Measurements from ENCODE around the gene MAML2.

Gene MAML2

DNA sequence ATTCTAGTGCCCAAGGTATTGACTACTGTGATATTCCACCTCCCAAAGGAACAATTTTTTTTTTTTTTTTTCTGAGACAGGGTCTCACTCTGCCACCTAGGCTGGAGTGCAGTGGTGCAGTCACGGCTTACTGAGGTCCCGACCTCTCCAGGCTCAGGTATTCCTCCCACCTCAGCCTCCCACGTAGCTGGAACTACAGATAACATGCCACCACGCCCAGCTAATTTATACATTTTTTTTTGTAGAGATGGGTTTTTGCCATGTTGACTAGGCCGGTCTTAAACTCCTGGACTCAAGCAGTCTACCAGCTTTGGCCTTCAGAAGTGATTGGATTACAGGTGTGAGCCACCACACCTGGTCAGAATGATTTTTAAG, 33.4 kb downstream of the MAML2 start:
- no peak overlapping the region for H3K27ac ChIP-seq
- TF ChIP-seq, protein P1, sequence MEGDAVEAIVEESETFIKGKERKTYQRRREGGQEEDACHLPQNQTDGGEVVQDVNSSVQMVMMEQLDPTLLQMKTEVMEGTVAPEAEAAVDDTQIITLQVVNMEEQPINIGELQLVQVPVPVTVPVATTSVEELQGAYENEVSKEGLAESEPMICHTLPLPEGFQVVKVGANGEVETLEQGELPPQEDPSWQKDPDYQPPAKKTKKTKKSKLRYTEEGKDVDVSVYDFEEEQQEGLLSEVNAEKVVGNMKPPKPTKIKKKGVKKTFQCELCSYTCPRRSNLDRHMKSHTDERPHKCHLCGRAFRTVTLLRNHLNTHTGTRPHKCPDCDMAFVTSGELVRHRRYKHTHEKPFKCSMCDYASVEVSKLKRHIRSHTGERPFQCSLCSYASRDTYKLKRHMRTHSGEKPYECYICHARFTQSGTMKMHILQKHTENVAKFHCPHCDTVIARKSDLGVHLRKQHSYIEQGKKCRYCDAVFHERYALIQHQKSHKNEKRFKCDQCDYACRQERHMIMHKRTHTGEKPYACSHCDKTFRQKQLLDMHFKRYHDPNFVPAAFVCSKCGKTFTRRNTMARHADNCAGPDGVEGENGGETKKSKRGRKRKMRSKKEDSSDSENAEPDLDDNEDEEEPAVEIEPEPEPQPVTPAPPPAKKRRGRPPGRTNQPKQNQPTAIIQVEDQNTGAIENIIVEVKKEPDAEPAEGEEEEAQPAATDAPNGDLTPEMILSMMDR (conservative IDR thresholded peaks at IDR 0.05), result no peak
- no peak for TF ChIP-seq ZFX (IDR thresholded peaks at IDR 0.05)

DNA sequence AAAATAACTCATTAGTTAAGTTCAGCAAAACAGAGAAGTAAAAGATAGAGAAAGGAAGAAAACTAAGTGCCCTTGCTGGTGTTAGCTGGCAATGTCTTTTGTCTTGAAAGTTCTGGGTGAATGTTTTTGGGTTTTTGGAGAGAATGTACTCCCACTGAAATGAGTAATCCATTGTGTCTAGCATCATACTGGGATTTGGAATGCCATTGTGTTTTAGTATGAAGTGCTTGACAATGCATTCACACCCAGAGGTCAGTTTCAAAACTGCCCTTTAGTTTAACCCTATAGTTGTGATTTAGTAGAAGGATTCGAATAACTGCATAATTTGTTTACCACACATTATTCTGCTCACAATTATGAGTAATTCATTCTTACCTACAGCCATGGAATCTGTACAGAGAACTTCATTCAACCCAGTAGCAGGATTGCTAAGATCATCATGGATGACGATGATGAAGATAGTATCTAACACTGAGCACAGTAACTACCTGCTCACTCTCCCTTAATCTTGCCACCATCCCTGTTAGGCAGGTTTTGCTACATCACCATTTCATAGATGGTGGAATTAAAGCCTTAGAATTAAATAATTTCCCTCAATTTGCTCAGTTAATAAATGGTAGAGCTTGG, 33.9 kb downstream of the MAML2 start:
- TF ChIP-seq, protein P1 (conservative IDR thresholded peaks at IDR 0.05), result no peak
- no peak for TF ChIP-seq ZFX (IDR thresholded peaks at IDR 0.05)
- no peak overlapping the region for H3K27ac ChIP-seq

DNA sequence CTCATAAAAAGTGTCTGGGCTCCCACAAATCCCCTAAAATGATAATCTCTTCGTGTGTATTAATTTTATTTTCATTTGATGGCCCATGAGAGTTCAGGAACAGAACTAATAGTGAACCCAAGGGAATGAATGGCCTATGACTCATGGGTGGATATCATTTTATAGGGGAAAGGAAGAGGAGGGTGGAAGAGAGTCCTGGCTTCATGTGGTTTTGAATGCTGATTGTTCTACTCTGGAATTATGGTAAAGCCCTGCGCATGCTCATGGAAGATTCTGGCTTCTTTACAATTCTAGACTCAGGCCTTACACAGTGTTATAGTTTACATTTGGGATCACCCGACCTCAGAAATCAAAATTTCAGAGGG, 35.2 kb downstream of the MAML2 start:
- TF ChIP-seq ZFX (IDR thresholded peaks at IDR 0.05), result no peak
- TF ChIP-seq, protein P1 (conservative IDR thresholded peaks at IDR 0.05), result no peak
- H3K27ac ChIP-seq, result no peak overlapping the region

DNA sequence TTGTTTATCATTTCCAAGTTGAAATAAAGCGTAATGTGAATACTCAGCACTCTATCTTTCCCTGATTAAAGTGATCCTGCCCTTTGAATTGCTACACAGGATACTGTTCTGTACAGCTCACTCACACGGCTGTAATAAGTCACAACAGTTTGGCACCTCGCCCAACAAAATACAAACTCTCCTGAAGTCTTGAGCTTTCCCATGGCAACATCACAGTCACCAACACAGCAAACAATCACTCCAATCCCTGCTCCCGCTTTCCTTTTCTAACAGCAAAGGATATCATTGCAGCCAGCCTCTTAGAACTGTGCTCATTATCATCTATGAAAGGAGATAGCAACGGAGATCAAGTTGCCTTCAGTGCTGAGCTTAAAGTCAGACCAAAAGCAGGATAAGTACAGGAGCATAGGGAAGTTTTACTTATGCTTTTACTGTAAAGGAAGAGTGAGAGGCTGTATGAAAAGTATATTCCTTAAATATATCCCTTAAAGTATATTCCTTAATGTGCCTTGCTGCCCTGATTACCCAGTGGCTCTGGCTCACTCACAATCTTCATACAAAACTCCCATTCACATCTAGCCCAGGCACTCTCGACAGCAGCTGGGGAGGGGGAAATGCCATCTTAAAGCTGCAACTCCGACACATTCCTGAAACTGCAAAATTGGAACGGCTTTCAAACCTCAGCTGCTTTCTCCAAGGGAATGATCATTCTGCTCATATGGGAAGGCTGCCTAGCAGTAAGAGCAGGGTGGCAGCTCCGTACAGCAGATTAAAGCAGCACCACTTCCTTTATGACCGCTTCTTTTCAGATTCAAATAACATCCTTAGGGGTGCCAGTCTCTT, 35.8 kb downstream of the MAML2 start:
- no peak for TF ChIP-seq ZFX (IDR thresholded peaks at IDR 0.05)
- TF ChIP-seq, protein P1 (conservative IDR thresholded peaks at IDR 0.05), result no peak
- no peak overlapping the region for H3K27ac ChIP-seq

DNA sequence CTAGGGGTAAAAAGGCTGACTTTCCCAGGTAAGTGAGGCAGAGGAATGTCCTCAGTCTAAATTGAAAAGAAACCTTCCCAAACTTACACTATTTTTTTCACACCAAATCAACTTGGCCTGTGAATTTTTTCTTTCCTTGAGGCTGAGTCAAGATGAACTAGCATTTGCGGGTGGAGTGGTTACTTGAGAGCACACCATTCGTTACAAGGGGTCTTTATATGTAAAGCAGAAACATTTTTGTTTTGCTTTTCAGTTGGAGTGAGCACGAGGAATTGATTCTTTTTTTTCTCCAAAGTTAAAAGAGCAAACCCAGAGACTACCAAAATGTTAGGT, 36.4 kb downstream of the MAML2 start:
- TF ChIP-seq ZFX (IDR thresholded peaks at IDR 0.05), result no peak
- TF ChIP-seq, protein P1 (conservative IDR thresholded peaks at IDR 0.05), result no peak
- no peak overlapping the region for H3K27ac ChIP-seq

DNA sequence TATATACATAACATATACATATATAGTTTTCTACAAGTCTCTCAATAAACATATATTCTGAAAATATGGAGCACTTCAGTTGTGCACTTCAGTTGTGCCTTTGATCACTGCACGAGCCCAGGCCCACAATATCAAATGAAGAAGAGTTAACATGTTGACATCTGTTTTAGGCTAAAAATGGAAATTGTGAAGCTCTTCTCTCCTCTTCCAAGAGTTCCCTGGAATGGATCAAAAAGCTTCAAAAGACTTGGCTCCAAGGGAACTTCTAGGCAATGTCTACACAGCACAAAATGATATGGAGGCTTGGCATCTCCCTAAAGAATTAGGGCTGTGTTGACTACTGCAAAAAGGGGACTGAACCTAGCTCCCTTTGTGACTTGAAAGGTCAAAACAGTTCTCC, 36.9 kb downstream of the MAML2 start:
- TF ChIP-seq ZFX (IDR thresholded peaks at IDR 0.05), result no peak
- TF ChIP-seq, protein P1 (conservative IDR thresholded peaks at IDR 0.05), result no peak
- no peak overlapping the region for H3K27ac ChIP-seq

DNA sequence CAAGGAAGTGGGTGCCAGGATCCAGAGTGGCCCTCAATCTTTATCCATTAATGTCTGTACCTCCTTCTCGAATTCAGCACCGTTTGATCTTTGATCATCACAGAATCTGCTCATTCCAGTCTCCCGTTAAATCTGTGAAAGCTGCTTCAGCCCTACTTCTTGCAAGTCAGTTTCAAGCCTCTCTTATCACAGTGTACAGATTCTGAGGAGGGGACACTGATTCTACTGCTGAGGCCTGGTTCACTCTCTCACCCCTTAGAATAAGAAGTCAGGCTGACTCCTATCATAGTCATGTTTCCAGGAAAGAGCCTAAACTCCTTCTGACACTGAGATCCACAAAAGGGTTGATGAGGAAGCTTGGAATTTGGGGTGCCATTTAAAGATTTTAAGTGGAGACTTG, 39.0 kb downstream of the MAML2 start:
- TF ChIP-seq, protein P1 (conservative IDR thresholded peaks at IDR 0.05), result no peak
- TF ChIP-seq ZFX (IDR thresholded peaks at IDR 0.05), result no peak

More for the DNA sequence above, 39.0 kb downstream of the MAML2 start:
- H3K27ac ChIP-seq, result no peak overlapping the region

All from C4-2B (cell line).